Measurements from ENCODE around the gene ZDHHC11B. TPM values are rescaled to one million over a fixed set of nuclear protein-coding genes. Genes with fewer than 3 reads are reported as not detected.

ZDHHC11B gene
- polyA plus RNA-seq, 1 donor from 2014 or later = 9.9 TPM

DNA sequence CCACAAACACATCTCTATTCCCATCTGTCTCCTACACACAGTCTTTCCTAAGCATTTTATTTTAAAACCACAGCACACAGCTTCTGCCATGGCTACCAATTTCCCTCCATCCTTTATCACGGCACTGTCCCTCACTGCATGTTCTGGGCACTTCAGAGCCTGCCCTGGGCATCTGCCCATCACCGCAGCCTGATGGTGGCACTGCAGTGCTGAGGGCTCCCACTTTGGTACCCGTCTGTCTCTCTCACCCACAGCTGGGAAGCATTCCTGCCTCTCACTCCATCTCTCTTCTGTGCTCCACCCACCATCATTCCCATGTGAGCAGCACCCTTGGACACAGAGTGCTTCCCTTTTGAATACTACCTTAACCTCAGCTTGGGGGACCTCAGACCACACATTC lies 34.5 kb upstream of the ZDHHC11B start:
- no peaks in the 10 kb centered on the region for H3K9me2 ChIP-seq (ENCODE audit: insufficient read depth, low read length)

DNA sequence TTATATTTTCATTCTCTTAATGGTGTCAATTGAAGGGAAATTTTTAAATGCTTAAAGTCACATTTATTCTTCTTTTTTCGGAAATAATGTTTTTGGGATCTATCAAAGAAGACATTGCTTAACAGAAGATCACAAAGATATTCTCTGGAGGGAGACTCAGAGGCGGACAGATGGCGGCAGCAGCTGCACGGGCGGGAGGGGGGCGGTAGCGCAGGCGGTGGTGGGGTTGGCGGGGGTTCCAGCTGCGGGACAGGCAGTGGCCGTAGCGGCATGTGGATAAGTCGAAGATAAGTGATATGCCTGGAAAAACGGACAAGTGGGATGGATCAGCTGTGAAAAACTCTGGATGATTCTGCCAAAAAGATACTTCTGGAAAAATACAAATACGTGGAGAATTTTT lies 31.6 kb upstream of the ZDHHC11B start:
- H3K79me2 ChIP-seq (replicated peaks; ENCODE audit: insufficient read depth, low read length) = no peaks in the 10 kb centered on the region
- TF ChIP-seq, protein P1, sequence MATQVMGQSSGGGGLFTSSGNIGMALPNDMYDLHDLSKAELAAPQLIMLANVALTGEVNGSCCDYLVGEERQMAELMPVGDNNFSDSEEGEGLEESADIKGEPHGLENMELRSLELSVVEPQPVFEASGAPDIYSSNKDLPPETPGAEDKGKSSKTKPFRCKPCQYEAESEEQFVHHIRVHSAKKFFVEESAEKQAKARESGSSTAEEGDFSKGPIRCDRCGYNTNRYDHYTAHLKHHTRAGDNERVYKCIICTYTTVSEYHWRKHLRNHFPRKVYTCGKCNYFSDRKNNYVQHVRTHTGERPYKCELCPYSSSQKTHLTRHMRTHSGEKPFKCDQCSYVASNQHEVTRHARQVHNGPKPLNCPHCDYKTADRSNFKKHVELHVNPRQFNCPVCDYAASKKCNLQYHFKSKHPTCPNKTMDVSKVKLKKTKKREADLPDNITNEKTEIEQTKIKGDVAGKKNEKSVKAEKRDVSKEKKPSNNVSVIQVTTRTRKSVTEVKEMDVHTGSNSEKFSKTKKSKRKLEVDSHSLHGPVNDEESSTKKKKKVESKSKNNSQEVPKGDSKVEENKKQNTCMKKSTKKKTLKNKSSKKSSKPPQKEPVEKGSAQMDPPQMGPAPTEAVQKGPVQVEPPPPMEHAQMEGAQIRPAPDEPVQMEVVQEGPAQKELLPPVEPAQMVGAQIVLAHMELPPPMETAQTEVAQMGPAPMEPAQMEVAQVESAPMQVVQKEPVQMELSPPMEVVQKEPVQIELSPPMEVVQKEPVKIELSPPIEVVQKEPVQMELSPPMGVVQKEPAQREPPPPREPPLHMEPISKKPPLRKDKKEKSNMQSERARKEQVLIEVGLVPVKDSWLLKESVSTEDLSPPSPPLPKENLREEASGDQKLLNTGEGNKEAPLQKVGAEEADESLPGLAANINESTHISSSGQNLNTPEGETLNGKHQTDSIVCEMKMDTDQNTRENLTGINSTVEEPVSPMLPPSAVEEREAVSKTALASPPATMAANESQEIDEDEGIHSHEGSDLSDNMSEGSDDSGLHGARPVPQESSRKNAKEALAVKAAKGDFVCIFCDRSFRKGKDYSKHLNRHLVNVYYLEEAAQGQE (IDR thresholded peaks at IDR 0.05; ENCODE audit: borderline replicate concordance) = no peak
- no peak for TF ChIP-seq MXI1 (conservative IDR thresholded peaks at IDR 0.05; ENCODE audit: poor library complexity, severe bottlenecking)
- no peak for TF ChIP-seq RAD21 (conservative IDR thresholded peaks at IDR 0.05)
- no peak for TF ChIP-seq EZH2 (IDR thresholded peaks at IDR 0.05; ENCODE audit: borderline replicate concordance, insufficient read depth, low read length, poor library complexity, severe bottlenecking)
- TF ChIP-seq POLR2AphosphoS5 (IDR thresholded peaks at IDR 0.05) = no peak
- TF ChIP-seq, protein P2, sequence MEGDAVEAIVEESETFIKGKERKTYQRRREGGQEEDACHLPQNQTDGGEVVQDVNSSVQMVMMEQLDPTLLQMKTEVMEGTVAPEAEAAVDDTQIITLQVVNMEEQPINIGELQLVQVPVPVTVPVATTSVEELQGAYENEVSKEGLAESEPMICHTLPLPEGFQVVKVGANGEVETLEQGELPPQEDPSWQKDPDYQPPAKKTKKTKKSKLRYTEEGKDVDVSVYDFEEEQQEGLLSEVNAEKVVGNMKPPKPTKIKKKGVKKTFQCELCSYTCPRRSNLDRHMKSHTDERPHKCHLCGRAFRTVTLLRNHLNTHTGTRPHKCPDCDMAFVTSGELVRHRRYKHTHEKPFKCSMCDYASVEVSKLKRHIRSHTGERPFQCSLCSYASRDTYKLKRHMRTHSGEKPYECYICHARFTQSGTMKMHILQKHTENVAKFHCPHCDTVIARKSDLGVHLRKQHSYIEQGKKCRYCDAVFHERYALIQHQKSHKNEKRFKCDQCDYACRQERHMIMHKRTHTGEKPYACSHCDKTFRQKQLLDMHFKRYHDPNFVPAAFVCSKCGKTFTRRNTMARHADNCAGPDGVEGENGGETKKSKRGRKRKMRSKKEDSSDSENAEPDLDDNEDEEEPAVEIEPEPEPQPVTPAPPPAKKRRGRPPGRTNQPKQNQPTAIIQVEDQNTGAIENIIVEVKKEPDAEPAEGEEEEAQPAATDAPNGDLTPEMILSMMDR (IDR thresholded peaks at IDR 0.05; ENCODE audit: poor library complexity, severe bottlenecking) = no peak
- no peak for TF ChIP-seq EP300 (conservative IDR thresholded peaks at IDR 0.05; ENCODE audit: poor library complexity, severe bottlenecking)
- TF ChIP-seq TAF1 (IDR thresholded peaks at IDR 0.05; ENCODE audit: low read depth) = no peak
- no peak for TF ChIP-seq SMC3 (conservative IDR thresholded peaks at IDR 0.05; ENCODE audit: poor library complexity)
- no peak overlapping the region for H3K4me2 ChIP-seq (ENCODE audit: low read length)
- no peak overlapping the region for H3K4me3 ChIP-seq (ENCODE audit: low read length)
- H2AFZ ChIP-seq (ENCODE audit: low read depth, low read length) = no peak overlapping the region
- no peaks in the 10 kb centered on the region for H3K27me3 ChIP-seq (ENCODE audit: insufficient read depth, low read depth, low read length)
- no peaks in the 10 kb centered on the region for H3F3A ChIP-seq (ENCODE audit: insufficient read depth, low read length, poor library complexity, severe bottlenecking)
- no peaks in the 10 kb centered on the region for H4K20me1 ChIP-seq (ENCODE audit: insufficient read depth)
- no peaks in the 10 kb centered on the region for H3K9me3 ChIP-seq (ENCODE audit: low read length)
- no peak overlapping the region for H3K9ac ChIP-seq (ENCODE audit: low read length)
- no peaks in the 10 kb centered on the region for H3K36me3 ChIP-seq (ENCODE audit: insufficient read depth, low read length)
- no peak overlapping the region for H3K27ac ChIP-seq (ENCODE audit: low read length)
- H3K9me2 ChIP-seq (ENCODE audit: insufficient read depth, low read length) = no peaks in the 10 kb centered on the region

More for the DNA sequence above, 34.5 kb upstream of the ZDHHC11B start:
- Histone ChIP-seq H3K9ac (ENCODE audit: low read length) (no peak overlapping the region), H3K79me2 (replicated peaks; ENCODE audit: insufficient read depth, low read length) (no peaks in the 10 kb centered on the region), H3K27me3 (ENCODE audit: insufficient read depth, low read depth, low read length) (no peaks in the 10 kb centered on the region), H3K36me3 (ENCODE audit: insufficient read depth, low read length) (no peaks in the 10 kb centered on the region), H3K27ac (ENCODE audit: low read length) (no peak overlapping the region), H3K4me2 (ENCODE audit: low read length) (no peak overlapping the region), H4K20me1 (ENCODE audit: insufficient read depth) (no peaks in the 10 kb centered on the region), H3F3A (ENCODE audit: insufficient read depth, low read length, poor library complexity, severe bottlenecking) (no peaks in the 10 kb centered on the region), H3K4me3 (ENCODE audit: low read length) (no peak overlapping the region), H3K9me3 (ENCODE audit: low read length) (no peaks in the 10 kb centered on the region), H2AFZ (ENCODE audit: low read depth, low read length) (no peak overlapping the region)
- TF ChIP-seq POLR2AphosphoS5 (IDR thresholded peaks at IDR 0.05) (no peak), EP300 (conservative IDR thresholded peaks at IDR 0.05; ENCODE audit: poor library complexity, severe bottlenecking) (no peak), EZH2 (IDR thresholded peaks at IDR 0.05; ENCODE audit: borderline replicate concordance, insufficient read depth, low read length, poor library complexity, severe bottlenecking) (no peak), MXI1 (conservative IDR thresholded peaks at IDR 0.05; ENCODE audit: poor library complexity, severe bottlenecking) (no peak), TAF1 (IDR thresholded peaks at IDR 0.05; ENCODE audit: low read depth) (no peak), RAD21 (conservative IDR thresholded peaks at IDR 0.05) (no peak), SMC3 (conservative IDR thresholded peaks at IDR 0.05; ENCODE audit: poor library complexity) (no peak)
- TF ChIP-seq, protein P1 (IDR thresholded peaks at IDR 0.05; ENCODE audit: borderline replicate concordance) = no peak
- TF ChIP-seq, protein P2 (IDR thresholded peaks at IDR 0.05; ENCODE audit: poor library complexity, severe bottlenecking) = no peak
